OCI-LY3 (cell line): ENCODE data around the gene RAB29.

Experiments
- CTCF ChIP-seq: fragments of 200-600, 300-600 bp; sonication (generic); IDR thresholded peaks from 2 replicates; pipeline ENCODE4 v1.5.1; 2014; ENCODE audit warnings: antibody characterized with exemption, low read length, low read depth
- EZH2phosphoT487 ChIP-seq: fragments of 200-600 bp; shearing (Covaris generic); IDR thresholded peaks from 2 replicates; pipeline ENCODE4 v1.6.1; 2018; ENCODE audit warnings: antibody characterized with exemption, mixed run types, low read depth

GRCh38 chr1:205783904-205784303, 8.6 kb upstream of the RAB29 start:
- TF ChIP-seq CTCF, result no peak
- no peak for TF ChIP-seq EZH2phosphoT487
